ENCODE results near the gene KLHL22.
"Not testable (repeated sequence)": the region's sequence is repeated elsewhere in the genome, so short reads cannot be mapped to it uniquely, and the experiment has no call there.

Gene KLHL22

GRCh38 chr22:20524004-20524481 is 28.4 kb upstream of the KLHL22 start:
- DNase-seq (ENCODE audit: low spot score), result peak; percentile 87
- peak; percentile 80 for FAIRE-seq

GRCh38 chr22:20523086-20523983 is 27.7 kb upstream of the KLHL22 start:
- FAIRE-seq (no peak), DNase-seq (ENCODE audit: low spot score) (peak; percentile 22)

GRCh38 chr22:20522134-20523004 is 26.8 kb upstream of the KLHL22 start:
- FAIRE-seq, result no peak

GRCh38 chr22:20520093-20520511 is 24.5 kb upstream of the KLHL22 start:
- peak; percentile 65 for DNase-seq (ENCODE audit: low spot score)
- no peak for FAIRE-seq

More at GRCh38 chr22:20522134-20523004, 26.8 kb upstream of the KLHL22 start:
- no peak for DNase-seq (ENCODE audit: low spot score)

- DNase-seq (ENCODE audit: low spot score) (no peak), FAIRE-seq (no peak)
Observed at GRCh38 chr22:20519558-20519957, 24.0 kb upstream of the KLHL22 start.

GRCh38 chr22:20517841-20518592 is 22.4 kb upstream of the KLHL22 start:
- DNase-seq (ENCODE audit: low spot score) (no peak), FAIRE-seq (no peak)

- FAIRE-seq (no peak), DNase-seq (ENCODE audit: low spot score) (no peak)
Observed at GRCh38 chr22:20517422-20517821, 21.8 kb upstream of the KLHL22 start.

- DNase-seq (ENCODE audit: low spot score), result no peak
- no peak for FAIRE-seq
Observed at GRCh38 chr22:20516399-20516798, 20.8 kb upstream of the KLHL22 start.

DNA sequence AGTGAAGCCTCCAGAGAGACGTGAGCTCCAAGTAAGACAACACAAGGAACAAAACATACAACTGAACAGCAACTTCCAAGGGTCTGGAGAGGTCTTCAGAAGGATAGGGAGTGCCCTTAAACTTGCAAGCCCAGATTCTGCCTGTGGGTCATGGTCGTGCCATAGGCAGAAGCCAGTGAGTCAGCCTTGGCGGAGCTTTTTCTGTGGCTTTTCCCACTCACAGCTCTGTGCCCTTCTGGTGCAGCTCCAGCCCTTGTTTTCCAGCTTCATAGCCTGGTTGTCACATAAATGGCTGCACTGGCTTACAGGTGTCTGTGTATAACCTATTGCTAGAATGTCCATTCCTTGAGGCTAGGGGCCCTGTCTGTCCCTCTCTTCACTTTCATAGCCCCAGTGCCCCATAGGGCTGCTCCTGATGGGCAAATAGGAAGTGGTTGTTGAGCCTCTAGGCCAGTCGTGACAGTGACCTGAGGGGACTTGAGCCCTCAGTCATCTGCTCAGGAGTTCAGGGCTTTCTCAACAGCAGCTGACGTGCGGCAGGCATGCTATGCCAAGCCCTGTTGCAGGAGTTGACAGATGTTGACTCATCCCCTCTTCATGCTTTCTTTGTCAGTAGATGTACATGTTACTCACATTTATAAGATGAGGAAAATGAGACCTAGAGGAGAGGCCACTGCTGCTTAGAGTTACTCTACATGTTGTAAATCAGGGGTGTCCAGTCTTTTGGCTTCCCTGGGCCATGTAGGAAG is 19.2 kb upstream of the KLHL22 start:
- FAIRE-seq (peak; percentile 66), DNase-seq (ENCODE audit: low spot score) (peak; percentile 74)

DNA sequence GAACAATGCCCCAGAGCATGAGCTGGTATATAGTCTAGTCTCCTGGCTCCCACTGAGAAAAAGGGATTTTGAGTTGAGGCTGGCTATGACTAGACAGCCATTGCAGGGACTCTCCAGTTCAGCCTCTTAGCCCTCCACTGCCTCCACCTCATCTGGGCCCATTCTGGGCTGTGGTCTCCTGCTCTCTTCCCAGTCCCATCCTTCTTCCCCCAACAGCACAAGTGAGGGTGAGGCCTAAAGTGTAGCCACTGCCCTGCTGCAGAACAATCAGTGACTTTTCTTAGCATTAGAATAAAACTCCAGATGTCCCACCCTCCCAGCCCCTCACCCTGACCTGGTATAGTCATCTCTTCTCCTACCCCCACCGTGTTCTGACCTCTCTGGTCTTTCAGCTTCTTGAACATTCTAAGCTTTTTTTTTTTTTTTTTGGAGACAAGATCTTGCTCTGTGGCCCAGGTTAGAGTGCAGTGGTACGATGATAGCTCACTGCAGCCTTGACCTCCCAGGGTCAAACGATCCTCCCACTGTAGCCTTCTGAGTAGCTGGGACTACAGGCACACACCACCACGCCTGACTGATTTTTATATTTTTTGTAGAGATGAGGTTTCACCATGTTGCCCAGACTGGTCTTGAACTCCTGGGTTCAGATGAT is 16.1 kb upstream of the KLHL22 start:
- no peak for FAIRE-seq
- peak; percentile 22 for DNase-seq (ENCODE audit: low spot score)

- FAIRE-seq (no peak), DNase-seq (ENCODE audit: low spot score) (no peak)
Observed at GRCh38 chr22:20510811-20511577, 15.4 kb upstream of the KLHL22 start.

- FAIRE-seq (peak; percentile 92), DNase-seq (ENCODE audit: low spot score) (peak; percentile 87)
Observed at GRCh38 chr22:20509344-20510047, 13.9 kb upstream of the KLHL22 start.

- no peak for FAIRE-seq
- no peak for DNase-seq (ENCODE audit: low spot score)
Observed at GRCh38 chr22:20508815-20509271, 13.2 kb upstream of the KLHL22 start.

GRCh38 chr22:20508067-20508755 is 12.6 kb upstream of the KLHL22 start:
- FAIRE-seq; DNase-seq (ENCODE audit: low spot score): not testable (repeated sequence)

GRCh38 chr22:20507253-20508066 is 11.9 kb upstream of the KLHL22 start, which contains the start of gene MED15:
MED15 (plus strand) TSS chr22:20507610; CDS start chr22:20507679, 69 bp downstream.
- peak; percentile 86 for DNase-seq (ENCODE audit: low spot score)
- FAIRE-seq, result peak; percentile 69

DNA sequence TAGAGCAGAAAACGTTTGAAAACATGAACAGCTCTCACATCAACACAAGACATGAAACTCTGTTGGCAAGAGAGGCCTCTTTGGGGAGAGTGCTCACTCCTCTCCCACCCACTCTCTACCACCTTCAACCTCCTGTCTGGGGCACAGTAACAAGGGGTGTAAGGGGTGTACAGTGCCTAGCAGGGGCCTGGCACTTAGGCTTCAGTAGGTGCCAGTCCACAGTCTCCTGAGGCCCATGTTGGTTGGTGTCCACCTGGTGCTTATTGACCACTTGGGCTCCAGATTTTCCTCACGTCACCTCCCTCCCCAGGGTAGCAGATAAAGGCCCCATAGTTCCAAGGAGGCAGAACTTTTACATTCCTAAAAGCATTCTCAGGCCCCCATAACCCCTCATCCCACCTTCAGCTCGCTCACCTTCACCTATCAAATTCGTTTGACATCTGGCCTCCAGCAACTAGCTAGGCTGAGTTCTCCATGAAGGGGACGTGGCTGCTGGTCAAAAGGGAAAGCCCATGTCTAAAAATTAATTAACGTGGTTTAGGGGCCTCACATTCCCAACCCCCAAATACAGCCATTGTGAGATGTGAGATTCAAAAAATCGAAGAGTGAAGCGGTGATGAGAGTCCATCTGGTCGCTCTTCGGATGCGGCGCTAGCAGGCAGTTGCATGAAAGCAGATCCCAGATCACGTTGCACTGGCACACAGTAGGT is 11.1 kb upstream of the KLHL22 start:
- FAIRE-seq (no peak), DNase-seq (ENCODE audit: low spot score) (no peak)

Measured in RCC 7860 (cell line).